Activated T-cell treated with anti-CD3 and anti-CD28 coated beads for 48 hours (primary cell): ENCODE data around the gene S1PR1.
"Not testable (repeated sequence)": the region's sequence is repeated elsewhere in the genome, so short reads cannot be mapped to it uniquely, and the experiment has no call there.

Experiments used
- DNase-seq: peaks from one replicate; pipeline ENCODE4 v3.0.0-alpha.2; 2020; ENCODE audit warnings: low read depth

S1PR1 gene

GRCh38 chr1:101219924-101220870 is 16.6 kb upstream of the S1PR1 start:
- DNase-seq, result no peak

DNA sequence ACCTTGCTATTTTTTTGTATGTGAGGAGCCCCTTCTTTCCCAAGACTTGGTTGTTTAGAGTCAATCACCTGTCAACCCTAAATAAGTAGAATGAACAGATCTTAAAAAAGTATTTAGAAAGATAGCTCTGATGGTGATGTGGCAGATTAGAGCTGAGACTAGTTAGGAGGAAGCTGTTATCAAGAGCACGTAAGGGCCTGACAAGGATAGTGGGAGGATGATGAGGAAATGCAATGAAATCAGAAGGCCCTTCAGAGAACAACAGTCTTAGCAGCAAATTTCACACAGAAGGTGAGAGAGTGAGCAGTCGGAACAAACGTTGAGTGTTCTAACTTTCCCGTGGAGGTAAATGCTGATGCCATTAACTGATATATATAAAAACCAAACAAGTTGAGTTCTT is 15.9 kb upstream of the S1PR1 start:
- DNase-seq, result no peak

- DNase-seq, result no peak
Observed at GRCh38 chr1:101221945-101222429, 14.8 kb upstream of the S1PR1 start.

GRCh38 chr1:101227837-101228236 is 9.0 kb upstream of the S1PR1 start:
- DNase-seq, result no peak

DNA sequence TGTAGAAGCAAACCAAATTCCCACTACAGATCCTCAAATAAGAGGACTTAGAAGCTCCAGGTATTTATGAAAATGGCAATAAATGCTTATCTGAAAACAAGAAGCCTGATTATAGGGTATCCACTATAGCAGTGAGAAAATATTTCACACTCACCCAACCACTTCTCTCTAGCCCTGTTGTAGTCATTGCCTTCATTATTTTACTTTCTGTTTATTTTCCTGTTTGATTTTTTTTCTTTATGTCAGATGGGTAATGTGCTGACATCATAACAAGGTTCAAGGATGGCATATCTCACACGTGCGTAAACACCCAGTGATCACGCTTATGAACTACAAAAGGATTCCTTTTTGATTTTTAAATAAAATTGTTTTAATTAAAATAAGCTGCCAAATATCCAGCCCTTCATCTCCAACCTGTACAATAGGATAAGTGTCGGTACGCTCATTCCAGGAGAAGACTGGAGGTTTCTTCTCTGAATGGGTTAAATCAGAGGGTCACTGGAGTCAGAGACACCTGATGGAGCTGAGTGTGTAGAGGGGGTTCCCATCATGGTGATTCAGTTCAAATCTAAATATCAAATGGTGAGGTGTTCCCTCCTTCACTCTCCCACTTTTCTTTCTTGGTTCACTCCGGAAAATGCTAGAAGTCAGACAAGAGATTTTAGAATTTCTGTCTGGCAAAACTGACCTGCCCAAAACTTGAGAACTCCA is 8.2 kb upstream of the S1PR1 start:
- DNase-seq, result no peak

GRCh38 chr1:101232182-101232581 is 4.6 kb upstream of the S1PR1 start:
- DNase-seq, result not testable (repeated sequence)

DNA sequence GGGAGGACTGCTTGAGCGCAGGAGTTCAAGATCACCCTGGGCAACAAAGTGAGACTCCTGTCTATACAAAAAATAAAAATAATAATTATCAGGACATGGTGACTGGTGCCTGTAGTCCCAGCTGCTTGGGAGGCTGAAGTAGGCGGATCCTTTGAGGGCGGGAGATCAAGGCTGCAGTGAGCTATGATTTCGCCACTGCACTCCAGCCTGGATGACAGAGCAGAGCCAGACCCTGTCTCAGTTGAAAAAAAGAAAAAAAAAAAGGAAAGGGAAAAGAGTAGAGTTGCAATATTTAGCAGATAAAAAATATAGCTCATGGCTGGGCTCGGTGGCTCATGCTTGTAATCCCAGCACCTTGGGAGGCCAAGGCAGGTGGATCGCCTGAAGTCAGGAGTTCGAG is 3.3 kb upstream of the S1PR1 start:
- DNase-seq, result no peak

DNA sequence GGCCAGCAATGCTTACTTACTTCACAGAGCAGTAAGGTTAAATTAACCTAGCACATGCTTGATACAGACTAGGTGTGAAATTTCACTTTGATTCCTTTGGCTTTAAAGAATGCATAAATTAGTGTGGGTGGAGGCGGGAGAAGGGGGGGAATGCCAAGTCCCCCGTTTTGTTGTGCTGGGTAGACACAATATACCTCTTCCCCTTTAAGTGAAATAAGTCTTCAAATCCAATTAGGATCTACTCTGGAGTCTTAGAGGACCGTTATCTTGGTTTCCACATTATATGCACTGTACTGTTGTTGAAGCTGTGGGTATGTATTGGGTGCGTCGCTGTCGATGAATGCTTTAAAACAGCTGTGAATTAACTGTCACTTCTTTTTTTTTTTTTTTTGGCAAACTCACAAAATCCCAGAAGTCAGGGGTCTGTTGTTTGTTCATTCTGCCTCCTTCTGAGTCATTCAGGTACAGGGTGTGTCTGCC is 1.6 kb upstream of the S1PR1 start:
- DNase-seq, result no peak

DNA sequence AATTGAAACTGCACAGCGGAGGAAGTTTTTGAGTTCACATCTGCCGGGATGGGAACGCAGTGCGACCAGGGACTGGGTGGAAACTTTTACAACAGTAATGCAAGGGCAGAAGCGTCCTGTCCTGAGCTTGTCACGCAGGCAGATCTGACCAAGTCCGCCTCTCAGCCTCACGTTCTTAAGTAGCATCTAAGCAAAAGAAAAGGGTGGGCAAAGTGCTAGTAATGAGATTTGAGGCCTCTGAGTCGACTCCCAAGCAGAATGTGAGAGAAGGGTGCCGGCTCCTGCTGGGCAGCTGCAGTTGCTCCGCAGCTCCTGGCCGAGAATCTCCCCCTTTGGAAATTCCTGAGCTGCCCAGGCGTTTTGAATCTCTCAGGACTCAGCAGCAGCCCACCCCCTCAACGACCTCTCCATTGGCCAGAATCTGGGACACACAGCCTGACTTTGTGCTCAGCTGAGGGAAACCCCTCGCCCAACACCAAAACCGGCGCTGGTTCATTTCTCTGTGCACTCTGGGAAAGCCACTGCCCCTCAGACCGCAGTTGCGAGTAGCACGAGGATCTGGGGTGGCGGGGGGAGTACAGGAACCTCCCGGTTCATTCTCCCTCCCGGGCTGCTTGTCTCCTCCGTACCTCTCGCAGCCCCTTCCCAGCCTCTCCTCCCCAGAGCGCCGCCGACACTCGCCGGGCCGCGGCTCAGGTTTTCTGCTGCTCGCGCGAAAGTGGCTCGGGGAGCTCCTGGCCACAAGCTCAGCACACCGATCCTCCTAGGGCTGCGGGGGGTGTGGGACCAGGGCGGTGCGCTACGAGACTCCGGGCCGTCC is 913 bp upstream of the S1PR1 start:
- peak; percentile 67 for DNase-seq

GRCh38 chr1:101237229-101237837 is 514 bp downstream of the S1PR1 start:
- no peak for DNase-seq

DNA sequence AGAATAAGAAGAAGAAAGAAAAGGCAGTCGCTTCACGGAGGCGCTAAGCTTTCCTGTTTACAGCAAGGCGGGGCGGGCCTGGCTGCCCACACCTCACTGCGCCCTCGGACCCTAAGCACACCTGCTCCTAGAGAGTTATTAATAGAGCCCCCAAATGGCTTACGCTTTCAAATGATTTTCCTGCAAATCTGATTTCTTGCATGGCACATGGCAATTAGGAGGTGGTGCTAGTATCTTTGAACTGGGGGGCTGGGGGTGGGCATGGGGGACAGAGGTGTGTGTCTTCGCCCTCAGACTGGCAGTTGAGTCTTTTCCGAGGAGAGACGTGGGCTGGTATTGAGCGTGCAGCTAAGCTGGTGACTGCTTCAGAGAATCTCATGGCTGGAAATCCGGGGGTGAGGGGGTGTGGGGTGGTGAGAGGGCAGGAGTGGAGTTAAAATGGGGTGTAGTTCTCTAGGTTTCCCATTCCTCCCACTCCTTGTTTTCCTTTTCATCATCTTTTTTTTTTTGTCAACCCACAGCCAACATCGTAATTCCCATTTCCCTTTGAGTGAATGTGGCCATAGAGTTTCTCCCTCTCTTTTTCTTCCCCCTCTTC is 1.3 kb downstream of the S1PR1 start:
- peak; percentile 72 for DNase-seq

- DNase-seq, result peak; percentile 87
Observed at GRCh38 chr1:101238681-101239094, 1.9 kb downstream of the S1PR1 start.

DNA sequence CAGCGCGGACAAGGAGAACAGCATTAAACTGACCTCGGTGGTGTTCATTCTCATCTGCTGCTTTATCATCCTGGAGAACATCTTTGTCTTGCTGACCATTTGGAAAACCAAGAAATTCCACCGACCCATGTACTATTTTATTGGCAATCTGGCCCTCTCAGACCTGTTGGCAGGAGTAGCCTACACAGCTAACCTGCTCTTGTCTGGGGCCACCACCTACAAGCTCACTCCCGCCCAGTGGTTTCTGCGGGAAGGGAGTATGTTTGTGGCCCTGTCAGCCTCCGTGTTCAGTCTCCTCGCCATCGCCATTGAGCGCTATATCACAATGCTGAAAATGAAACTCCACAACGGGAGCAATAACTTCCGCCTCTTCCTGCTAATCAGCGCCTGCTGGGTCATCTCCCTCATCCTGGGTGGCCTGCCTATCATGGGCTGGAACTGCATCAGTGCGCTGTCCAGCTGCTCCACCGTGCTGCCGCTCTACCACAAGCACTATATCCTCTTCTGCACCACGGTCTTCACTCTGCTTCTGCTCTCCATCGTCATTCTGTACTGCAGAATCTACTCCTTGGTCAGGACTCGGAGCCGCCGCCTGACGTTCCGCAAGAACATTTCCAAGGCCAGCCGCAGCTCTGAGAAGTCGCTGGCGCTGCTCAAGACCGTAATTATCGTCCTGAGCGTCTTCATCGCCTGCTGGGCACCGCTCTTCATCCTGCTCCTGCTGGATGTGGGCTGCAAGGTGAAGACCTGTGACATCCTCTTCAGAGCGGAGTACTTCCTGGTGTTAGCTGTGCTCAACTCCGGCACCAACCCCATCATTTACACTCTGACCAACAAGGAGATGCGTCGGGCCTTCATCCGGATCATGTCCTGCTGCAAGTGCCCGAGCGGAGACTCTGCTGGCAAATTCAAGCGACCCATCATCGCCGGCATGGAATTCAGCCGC is 2.5 kb downstream of the S1PR1 start:
- peak; percentile 45 for DNase-seq

- no peak for DNase-seq
Observed at GRCh38 chr1:101240041-101240430, 3.2 kb downstream of the S1PR1 start.

- DNase-seq, result no peak
Observed at GRCh38 chr1:101241485-101242225, 4.8 kb downstream of the S1PR1 start.

- DNase-seq, result no peak
Observed at GRCh38 chr1:101242324-101243050, 5.7 kb downstream of the S1PR1 start.

DNA sequence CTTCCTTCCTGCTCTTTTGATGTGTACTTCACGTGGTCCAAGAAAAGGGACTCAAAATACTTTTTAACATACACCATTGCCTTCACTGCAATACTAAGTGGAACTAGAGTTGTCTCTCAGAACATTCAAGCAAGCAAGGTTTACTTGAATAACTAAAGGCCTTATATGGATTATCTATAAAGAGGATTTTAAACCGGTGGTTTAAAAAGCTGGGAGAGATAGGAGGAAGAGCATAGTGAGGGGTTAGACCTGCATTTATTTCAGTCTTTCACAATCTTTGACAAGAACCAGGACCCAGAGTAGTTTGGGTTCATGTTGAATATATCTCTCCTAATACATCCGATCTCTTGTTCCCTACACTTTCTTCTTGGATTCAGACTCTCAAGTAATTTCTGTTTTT is 6.9 kb downstream of the S1PR1 start:
- no peak for DNase-seq

DNA sequence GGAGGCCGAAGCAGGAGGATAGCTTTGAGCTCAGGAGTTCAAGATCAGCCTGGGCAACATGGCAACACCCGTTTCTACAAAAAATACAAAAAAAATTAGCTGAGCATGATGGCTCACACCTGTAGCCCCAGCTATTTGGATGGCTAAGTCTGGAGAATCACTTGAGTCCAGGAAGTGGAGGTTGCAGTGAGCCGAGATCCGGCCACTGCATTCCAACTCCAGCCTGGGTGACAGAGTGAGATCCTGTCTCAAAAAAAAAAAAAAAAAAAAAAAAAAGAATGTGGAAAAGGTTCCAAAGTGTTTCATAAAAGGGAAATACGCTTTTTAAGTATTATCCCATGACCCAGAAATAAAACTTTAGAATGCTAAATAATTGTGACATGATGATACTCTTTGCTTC is 8.0 kb downstream of the S1PR1 start:
- no peak for DNase-seq
